OCI-LY3 (cell line): ENCODE measurements around the gene ARL13B.

Source experiments
- CTCF ChIP-seq: fragments of 200-600, 300-600 bp; sonication (generic); IDR thresholded peaks from 2 replicates; pipeline ENCODE4 v1.5.1; 2014; ENCODE audit warnings: antibody characterized with exemption, low read length, low read depth
- EZH2phosphoT487 ChIP-seq: fragments of 200-600 bp; shearing (Covaris generic); IDR thresholded peaks from 2 replicates; pipeline ENCODE4 v1.6.1; 2018; ENCODE audit warnings: antibody characterized with exemption, mixed run types, low read depth

DNA sequence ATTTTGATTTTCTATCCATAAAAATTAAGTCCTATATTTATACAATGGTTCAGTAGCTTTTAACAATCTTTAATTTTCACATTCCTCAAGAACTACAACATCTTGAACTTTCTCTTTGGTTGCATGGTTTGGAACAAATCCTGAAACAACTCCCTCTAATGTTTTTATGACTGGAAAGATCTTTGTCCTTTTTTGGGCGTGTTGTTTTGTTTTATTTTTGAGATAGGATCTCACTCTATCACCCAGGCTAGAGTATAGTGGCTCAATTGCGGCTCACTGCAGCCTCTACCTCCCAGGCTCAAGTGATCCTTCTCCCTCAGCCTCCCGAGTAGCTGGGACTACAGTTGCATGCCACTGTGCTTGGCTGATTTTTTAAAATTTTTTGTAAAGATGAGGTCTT is 44.4 kb downstream of the ARL13B start:
- TF ChIP-seq CTCF (no peak), EZH2phosphoT487 (no peak)
